Astrocyte of the spinal cord (primary cell): ENCODE measurements around the gene ACTR8.

Experiments
- DNase-seq: peaks from one replicate; pipeline ENCODE4 v3.0.0; 2011; ENCODE audit warnings: low read depth, low spot score
- H3K4me3 ChIP-seq: 2 replicates; pipeline ENCODE4 v1.5.1; 2011; ENCODE audit warnings: low read depth, mild to moderate bottlenecking, low read length, moderate library complexity
- in situ Hi-C: cut with HindIII; loops from 2 replicates; pipeline ENCODE4 v1.10.0; 2017; ENCODE audit warnings: low sequenced_read_pairs
- TF ChIP-seq, protein P1 (sequence below): IDR thresholded peaks from 2 replicates; pipeline ENCODE4 v1.5.1; 2012; ENCODE audit warnings: low read depth, mild to moderate bottlenecking, low read length, inconsistent platforms

ACTR8 gene

DNA sequence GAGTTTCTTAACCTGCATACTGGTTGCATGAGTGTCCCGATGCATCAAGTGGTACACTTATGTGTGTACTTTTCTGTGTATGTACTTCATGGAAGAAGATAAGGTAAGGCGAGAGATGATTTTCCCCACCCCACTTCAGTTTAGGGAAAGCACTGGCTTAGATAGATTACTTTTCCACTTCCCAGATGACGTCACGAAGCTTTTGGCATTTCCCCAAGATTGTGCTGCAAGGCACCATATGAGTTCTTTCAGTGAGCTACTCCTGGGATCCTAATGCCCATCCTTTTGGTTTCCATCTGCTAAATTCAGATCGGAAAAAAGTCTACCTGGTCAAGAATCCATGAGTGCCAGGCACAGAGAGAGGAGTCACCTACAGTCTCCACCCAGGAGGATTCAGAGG is 31.1 kb downstream of the ACTR8 start:
- DNase-seq = peak; percentile 11
- TF ChIP-seq, protein P1, sequence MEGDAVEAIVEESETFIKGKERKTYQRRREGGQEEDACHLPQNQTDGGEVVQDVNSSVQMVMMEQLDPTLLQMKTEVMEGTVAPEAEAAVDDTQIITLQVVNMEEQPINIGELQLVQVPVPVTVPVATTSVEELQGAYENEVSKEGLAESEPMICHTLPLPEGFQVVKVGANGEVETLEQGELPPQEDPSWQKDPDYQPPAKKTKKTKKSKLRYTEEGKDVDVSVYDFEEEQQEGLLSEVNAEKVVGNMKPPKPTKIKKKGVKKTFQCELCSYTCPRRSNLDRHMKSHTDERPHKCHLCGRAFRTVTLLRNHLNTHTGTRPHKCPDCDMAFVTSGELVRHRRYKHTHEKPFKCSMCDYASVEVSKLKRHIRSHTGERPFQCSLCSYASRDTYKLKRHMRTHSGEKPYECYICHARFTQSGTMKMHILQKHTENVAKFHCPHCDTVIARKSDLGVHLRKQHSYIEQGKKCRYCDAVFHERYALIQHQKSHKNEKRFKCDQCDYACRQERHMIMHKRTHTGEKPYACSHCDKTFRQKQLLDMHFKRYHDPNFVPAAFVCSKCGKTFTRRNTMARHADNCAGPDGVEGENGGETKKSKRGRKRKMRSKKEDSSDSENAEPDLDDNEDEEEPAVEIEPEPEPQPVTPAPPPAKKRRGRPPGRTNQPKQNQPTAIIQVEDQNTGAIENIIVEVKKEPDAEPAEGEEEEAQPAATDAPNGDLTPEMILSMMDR = no peak
- no peak overlapping the region for H3K4me3 ChIP-seq
- in situ Hi-C loops = no loop called here

DNA sequence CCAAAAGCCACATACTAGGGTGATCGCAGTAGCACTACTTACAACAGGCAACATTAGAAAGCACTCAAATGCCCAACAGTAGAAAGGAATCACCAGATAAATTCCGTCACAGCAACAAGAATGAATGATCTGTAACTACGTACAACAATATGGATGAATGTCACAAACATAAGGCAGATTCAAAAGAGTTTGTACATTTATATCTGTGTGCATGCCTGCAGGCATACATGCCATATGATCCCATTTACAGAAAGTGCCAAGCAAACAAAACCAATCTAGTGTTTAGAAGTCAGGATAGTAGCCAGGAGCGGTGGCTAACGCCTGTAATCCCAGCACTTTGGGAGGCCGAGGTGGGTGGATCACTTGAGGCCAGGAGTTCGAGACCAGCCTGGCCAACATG is 32.0 kb downstream of the ACTR8 start:
- in situ Hi-C loops = no loop called here
- no peak for DNase-seq
- TF ChIP-seq, protein P1 = no peak
- H3K4me3 ChIP-seq = no peak overlapping the region

DNA sequence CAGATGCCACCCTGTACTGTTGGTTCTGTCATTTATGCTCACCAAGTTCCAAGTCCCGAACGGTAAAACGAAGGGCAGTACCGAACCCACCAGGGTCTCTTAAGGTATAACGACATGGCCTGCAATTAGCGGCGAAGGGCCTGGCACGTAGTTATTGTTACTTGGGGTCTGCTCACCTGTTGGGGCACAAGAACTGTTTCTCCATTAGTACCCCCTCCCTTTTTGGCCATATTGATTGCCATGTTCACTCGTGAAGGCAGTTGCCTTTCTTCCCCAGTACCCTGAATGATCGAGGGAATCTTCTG is 35.1 kb downstream of the ACTR8 start:
- DNase-seq = no peak
- in situ Hi-C loops = no loop called here
- TF ChIP-seq, protein P1 = no peak
- H3K4me3 ChIP-seq = no peak overlapping the region

DNA sequence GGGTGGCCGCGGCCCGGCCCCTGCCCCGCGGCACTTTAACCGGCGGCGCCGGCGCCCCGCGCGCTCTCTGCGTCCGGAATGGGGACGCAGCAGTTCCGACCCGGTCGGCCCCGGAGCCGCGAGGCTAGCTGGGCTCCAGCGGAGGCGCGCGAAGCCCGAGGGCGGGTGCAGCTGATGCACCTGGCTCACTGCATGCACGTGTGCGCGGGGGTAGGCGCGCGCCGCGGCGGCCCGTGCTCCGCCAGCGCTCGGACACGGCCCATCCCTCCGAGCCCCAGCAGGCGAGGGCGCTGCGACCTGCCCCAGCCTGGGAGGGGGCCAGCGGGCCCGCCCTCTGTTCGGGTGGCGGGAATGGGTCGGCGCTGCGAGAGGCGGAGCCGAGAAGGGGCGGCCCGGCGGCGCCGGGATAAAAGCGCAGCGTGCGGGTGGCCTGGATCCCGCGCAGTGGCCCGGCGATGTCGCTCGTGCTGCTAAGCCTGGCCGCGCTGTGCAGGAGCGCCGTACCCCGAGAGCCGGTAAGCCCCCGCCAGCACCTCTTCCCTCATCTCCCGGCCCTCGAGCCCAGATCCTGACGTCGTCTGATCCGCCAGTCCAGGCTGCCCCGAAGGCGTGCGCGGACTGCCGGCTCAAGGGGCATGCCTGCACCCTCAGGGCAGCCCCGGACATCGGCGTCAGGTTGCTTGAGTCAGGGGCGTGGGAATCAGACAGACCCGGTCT is 35.7 kb downstream of the ACTR8 start, which contains the start of the genes CHDH and IL17RB:
CHDH (minus strand) TSS at position 286 of the 717 bp plus-strand sequence. CDS start 22,411 bp downstream, outside the sequence.
IL17RB (plus strand) TSS at position 435 of the 717 bp plus-strand sequence; CDS start at position 456, 21 bp downstream.
- TF ChIP-seq, protein P1 = no peak

DNA sequence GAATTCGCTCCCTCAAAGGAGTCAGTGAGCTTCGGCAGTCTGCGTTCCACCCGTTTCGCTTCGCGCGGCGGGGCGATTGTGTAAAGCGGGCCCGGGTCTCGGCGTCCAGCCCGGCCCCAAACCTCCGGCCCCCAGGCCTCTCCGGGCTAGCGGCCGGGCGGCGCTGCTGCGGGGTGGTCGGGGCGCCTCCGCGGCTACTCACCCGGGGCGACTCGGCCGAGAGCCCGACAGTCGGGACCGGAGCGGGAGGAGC is 36.1 kb downstream of the ACTR8 start:
- in situ Hi-C loops = no loop called here

More for the DNA sequence above, 35.7 kb downstream of the ACTR8 start, which contains the start of the genes CHDH and IL17RB:
- H3K4me3 ChIP-seq = peak within 1 kb of the TSS; percentile 46
- no peak for DNase-seq
- in situ Hi-C loops = no loop called here

DNA sequence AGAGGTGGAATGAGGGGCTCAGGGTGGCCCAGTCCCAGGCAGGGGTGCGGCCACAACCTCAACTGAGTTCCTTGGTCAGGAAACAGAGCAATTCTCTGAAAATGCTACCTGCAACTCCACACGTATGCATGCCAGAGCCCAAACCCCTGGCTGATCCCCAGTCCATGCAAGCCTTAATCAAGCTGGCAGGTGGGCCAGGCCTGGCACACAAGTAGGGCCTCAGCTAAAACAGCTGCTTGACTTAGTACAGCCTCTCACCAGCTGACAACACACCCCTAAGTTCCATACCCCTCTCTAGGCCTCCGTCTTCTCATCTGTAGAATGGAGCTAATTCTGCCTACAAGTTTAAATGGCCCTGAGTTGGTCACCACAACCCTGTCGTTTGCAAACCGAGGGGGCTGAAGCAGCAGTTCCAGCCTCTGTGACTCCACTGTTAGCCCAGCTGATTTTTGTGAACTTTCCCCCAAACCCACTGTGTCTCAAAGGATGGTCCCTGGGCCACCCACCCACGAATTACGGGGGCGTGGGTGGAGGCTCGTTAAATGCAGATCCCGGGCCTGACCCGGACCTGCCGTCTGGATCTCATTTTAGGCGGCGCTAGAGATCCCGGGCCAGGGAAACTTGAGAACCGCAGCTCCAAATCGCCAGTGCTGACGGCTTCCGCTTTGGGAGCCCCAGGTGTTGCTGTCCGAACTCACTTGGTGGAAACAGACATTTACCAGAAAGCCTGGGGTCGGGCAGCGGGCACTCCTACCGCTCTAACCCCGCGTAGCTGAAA is 36.7 kb downstream of the ACTR8 start:
- TF ChIP-seq, protein P1 = peak; percentile 40
- in situ Hi-C loops = no loop called here
- H3K4me3 ChIP-seq = peak overlapping the region; percentile 46
- DNase-seq = peak; percentile 23

More for the DNA sequence above, 36.1 kb downstream of the ACTR8 start:
- DNase-seq = no peak
- peak overlapping the region; percentile 46 for H3K4me3 ChIP-seq
- TF ChIP-seq, protein P1 = no peak
